ENCODE data around the gene ARFRP1. TPM values are rescaled to one million over a fixed set of nuclear protein-coding genes. Genes with fewer than 3 reads are reported as not detected.

Gene ARFRP1
- total RNA-seq = 10 to 100 TPM; 16.0 to 22.2 (median 20.2) TPM
- long read RNA-seq, partial matches to known transcripts = 0 of 10 reads
- long read RNA-seq, other reads (novel, unspliced or antisense) = 6 of 10 reads

- peak; percentile 33 for TF ChIP-seq POLR2A (IDR thresholded peaks at IDR 0.05)
- TF ChIP-seq CTCF (IDR thresholded peaks at IDR 0.05) = no peak
- Histone ChIP-seq H3K4me1 (peaks cover 0 to 18% (median 4%) of the 10 kb centered on the region in 4 donors), H3K36me3 (peaks cover 0 to 24% (median 9%) of the 10 kb centered on the region in 4 donors), H3K9me3 (no peaks in the 10 kb centered on the region), H3K4me3 (peak within 1 kb of the TSS; percentile 98 to 99 (median 99)), H3K27me3 (no peaks in the 10 kb centered on the region), H3K27ac (peak within 1 kb of the TSS; percentile 67 to 86 (median 79))
- ATAC-seq = peak; percentile 91 to 96 (median 93)
- DNase-seq = peak; percentile 93 to 95 (median 95)
- no CpG with 5 or more reads among the region's 98 CpGs for WGBS (ENCODE audit: insufficient coverage, low coverage, low lambda C conversion rate, missing lambda C conversion rate)
- intact Hi-C loops (cut with DNase I) = no loop called here
These were observed at the start of gene ARFRP1, which contains the start of gene ZGPAT for GRCh38 chr20:63707558-63708300. TSS of gene ARFRP1 (minus strand) at chr20:63707976. CDS start at chr20:63707091, 885 bp downstream. TSS of gene ZGPAT (plus strand) at chr20:63708039. CDS start at chr20:63708581, 542 bp downstream.

GRCh38 chr20:63756648-63756991 is 48.8 kb upstream of the ARFRP1 start:
- Histone ChIP-seq H3K4me3 (no peak overlapping the region), H3K27me3 (no peaks in the 10 kb centered on the region), H3K36me3 (no peaks in the 10 kb centered on the region), H3K27ac (no peak overlapping the region), H3K4me1 (no peaks in the 10 kb centered on the region), H3K9me3 (no peaks in the 10 kb centered on the region)
- ATAC-seq (no peak), DNase-seq (no peak)
- TF ChIP-seq CTCF (IDR thresholded peaks at IDR 0.05) (no peak), POLR2A (IDR thresholded peaks at IDR 0.05) (no peak)
- 52% methylated on average over 7 of the region's 8 CpGs for WGBS (ENCODE audit: insufficient coverage, low coverage, low lambda C conversion rate, missing lambda C conversion rate)
- intact Hi-C loops (cut with DNase I) = no loop called here

- 70% methylated on average over 10 of the region's 18 CpGs for WGBS (ENCODE audit: insufficient coverage, low coverage, low lambda C conversion rate, missing lambda C conversion rate)
- Histone ChIP-seq H3K4me3 (no peak overlapping the region), H3K27ac (no peak overlapping the region), H3K4me1 (no peaks in the 10 kb centered on the region), H3K36me3 (no peaks in the 10 kb centered on the region), H3K27me3 (no peaks in the 10 kb centered on the region), H3K9me3 (no peaks in the 10 kb centered on the region)
- intact Hi-C loops (cut with DNase I) = no loop called here
- DNase-seq (no peak), ATAC-seq (no peak)
- TF ChIP-seq CTCF (IDR thresholded peaks at IDR 0.05) = no peak
- no peak for TF ChIP-seq POLR2A (IDR thresholded peaks at IDR 0.05)
These were observed 48.3 kb upstream of the ARFRP1 start for GRCh38 chr20:63755933-63756647.

- peak in 1 of 4 donors; percentile 13 for ATAC-seq
- intact Hi-C loops (cut with DNase I) = no loop called here
- Histone ChIP-seq H3K4me1 (no peaks in the 10 kb centered on the region), H3K27me3 (no peaks in the 10 kb centered on the region), H3K36me3 (no peaks in the 10 kb centered on the region), H3K9me3 (no peaks in the 10 kb centered on the region), H3K4me3 (no peak overlapping the region), H3K27ac (no peak overlapping the region)
- no peak for DNase-seq
- 74% methylated on average over 3 of the region's 16 CpGs for WGBS (ENCODE audit: insufficient coverage, low coverage, low lambda C conversion rate, missing lambda C conversion rate)
- TF ChIP-seq POLR2A (IDR thresholded peaks at IDR 0.05) = no peak
- no peak for TF ChIP-seq CTCF (IDR thresholded peaks at IDR 0.05)
These were observed 46.2 kb upstream of the ARFRP1 start for GRCh38 chr20:63754008-63754407.

Measured in right lobe of liver (tissue), 6 donors.